ENCODE measurements around the gene RPLP1. TPM values are rescaled to one million over a fixed set of nuclear protein-coding genes. Genes with fewer than 3 reads are reported as not detected.

RPLP1 gene
- total RNA-seq, 1 donor from 2014 or later: 572 TPM

DNA sequence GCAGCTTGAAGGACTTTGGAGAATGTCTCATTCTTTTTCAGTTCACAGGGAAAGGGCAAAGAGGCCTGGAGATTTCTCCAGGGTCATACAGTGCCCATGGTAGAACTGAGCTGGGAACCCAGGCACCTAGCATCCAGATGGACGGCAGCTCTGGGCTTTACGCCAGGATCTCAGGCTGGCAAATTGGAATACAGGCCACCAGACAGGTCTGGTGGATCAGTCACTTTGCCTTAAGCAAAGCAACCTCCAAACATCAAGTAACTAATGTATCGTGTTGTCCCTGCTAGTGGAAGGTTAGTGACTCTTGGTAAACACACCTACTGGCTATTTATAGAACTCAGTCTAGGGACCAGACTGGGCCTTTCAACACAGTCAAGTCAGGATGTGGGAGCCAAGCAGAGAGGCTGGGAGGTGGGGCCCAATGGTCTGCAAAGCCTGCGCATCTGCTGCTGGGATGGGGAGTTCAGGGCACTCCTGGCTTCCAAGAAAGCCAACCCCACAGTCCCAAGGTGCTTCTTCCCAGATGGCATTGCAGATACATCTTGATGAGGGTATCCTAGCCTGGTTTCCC lies 30.2 kb downstream of the RPLP1 start:
- Mint-ChIP-seq H3K36me3 (ENCODE audit: unreplicated experiment) (peaks cover 14% of the 10 kb centered on the region), H3K4me3 (ENCODE audit: unreplicated experiment) (no peak overlapping the region), H3K9me3 (ENCODE audit: unreplicated experiment) (peaks cover 4% of the 10 kb centered on the region), H3K27me3 (ENCODE audit: unreplicated experiment) (peaks cover 6% of the 10 kb centered on the region), H3K27ac (ENCODE audit: unreplicated experiment) (no peak overlapping the region), H3K4me1 (ENCODE audit: low read depth, unreplicated experiment) (no peaks in the 10 kb centered on the region)
- DNase-seq: no peak
- TF ChIP-seq, protein P1, sequence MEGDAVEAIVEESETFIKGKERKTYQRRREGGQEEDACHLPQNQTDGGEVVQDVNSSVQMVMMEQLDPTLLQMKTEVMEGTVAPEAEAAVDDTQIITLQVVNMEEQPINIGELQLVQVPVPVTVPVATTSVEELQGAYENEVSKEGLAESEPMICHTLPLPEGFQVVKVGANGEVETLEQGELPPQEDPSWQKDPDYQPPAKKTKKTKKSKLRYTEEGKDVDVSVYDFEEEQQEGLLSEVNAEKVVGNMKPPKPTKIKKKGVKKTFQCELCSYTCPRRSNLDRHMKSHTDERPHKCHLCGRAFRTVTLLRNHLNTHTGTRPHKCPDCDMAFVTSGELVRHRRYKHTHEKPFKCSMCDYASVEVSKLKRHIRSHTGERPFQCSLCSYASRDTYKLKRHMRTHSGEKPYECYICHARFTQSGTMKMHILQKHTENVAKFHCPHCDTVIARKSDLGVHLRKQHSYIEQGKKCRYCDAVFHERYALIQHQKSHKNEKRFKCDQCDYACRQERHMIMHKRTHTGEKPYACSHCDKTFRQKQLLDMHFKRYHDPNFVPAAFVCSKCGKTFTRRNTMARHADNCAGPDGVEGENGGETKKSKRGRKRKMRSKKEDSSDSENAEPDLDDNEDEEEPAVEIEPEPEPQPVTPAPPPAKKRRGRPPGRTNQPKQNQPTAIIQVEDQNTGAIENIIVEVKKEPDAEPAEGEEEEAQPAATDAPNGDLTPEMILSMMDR (IDR thresholded peaks at IDR 0.05; ENCODE audit: partially characterized antibody, unreplicated experiment): no peak

DNA sequence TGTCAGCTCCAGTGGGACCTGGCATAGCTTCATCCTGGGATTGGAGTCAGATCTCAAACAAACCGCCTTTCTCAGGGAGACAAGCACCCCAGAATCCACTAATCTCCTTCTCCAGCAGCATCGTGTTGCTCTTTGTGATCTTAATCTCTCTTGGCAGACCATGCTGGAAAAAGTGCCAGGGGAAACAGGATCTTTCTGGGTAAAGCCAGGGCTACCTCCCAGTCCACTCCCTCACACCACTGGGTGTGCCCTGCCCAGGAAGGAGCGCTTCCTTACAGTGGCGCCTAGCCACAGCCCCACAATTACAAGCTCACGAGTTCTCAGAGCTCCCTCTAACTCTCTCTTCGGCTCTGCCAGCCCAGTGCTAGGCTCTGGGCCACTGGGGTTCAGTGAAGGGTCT lies 32.2 kb downstream of the RPLP1 start:
- H3K4me1 Mint-ChIP-seq (ENCODE audit: low read depth, unreplicated experiment): no peaks in the 10 kb centered on the region
- H3K36me3 Mint-ChIP-seq (ENCODE audit: unreplicated experiment): peaks cover 13% of the 10 kb centered on the region
- no peak overlapping the region for H3K27ac Mint-ChIP-seq (ENCODE audit: unreplicated experiment)
- no peak overlapping the region for H3K4me3 Mint-ChIP-seq (ENCODE audit: unreplicated experiment)
- no peak for DNase-seq
- TF ChIP-seq, protein P1 (IDR thresholded peaks at IDR 0.05; ENCODE audit: partially characterized antibody, unreplicated experiment): no peak
- peaks cover 3% of the 10 kb centered on the region for H3K9me3 Mint-ChIP-seq (ENCODE audit: unreplicated experiment)
- peaks cover 6% of the 10 kb centered on the region for H3K27me3 Mint-ChIP-seq (ENCODE audit: unreplicated experiment)

DNA sequence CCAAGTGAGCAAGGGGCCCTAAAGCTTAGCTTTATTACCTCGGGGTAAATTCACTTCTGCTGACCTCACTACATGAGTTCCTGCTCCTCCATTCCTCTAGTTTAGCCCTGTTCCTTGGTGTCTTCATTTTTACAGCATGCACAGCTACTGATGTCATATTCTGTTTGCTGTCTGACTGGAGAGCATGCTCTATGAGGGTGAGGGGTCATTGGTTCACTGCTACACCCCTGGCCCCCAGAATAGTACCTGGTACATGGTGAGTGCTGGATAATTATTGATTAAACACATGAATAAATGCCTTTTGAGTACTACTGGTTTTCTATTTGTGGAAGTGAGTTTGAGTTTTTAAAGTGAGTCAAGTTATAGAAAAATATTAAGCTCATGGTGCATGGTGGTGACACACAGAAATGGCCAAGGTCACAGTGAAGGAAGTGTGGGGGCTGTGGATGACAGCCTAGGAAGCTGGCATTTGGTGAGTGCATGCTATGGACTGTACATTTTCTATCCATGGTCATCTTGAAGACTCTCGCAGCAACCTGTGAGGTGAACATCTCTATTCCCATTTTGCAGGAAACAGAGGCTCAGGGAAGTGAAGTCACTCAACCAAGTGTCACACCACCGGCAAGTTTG lies 34.0 kb downstream of the RPLP1 start:
- TF ChIP-seq, protein P1 (IDR thresholded peaks at IDR 0.05; ENCODE audit: partially characterized antibody, unreplicated experiment): no peak
- Mint-ChIP-seq H3K27me3 (ENCODE audit: unreplicated experiment) (peaks cover 6% of the 10 kb centered on the region), H3K4me3 (ENCODE audit: unreplicated experiment) (no peak overlapping the region)

DNA sequence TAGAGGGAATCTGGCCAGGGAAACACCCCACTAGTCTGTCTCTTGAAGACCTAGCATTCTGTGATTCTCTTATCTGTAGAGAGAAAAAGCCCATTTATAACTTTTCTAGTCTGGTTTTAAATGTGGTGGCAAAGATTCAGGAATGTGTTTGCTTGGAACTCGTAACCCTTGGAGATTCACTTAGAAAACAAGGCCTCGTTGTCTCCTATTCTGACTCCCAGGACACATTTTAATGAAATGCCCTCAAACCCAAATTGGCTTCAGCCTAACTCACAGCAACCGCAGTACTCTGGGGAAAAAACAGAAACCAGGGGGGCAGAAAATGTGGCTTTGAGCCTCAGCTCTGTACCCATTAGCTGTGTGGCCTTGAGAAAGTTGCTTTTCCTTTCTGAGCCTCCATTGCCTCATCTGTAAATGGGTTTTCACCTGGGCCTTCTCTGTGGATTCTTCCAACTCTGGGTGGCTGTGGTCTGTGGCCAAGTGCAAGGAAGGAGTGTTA lies 36.5 kb downstream of the RPLP1 start:
- Mint-ChIP-seq H3K4me3 (ENCODE audit: unreplicated experiment) (no peak overlapping the region), H3K27ac (ENCODE audit: unreplicated experiment) (no peak overlapping the region), H3K9me3 (ENCODE audit: unreplicated experiment) (peaks cover 5% of the 10 kb centered on the region), H3K36me3 (ENCODE audit: unreplicated experiment) (peaks cover 15% of the 10 kb centered on the region), H3K27me3 (ENCODE audit: unreplicated experiment) (peaks cover 5% of the 10 kb centered on the region), H3K4me1 (ENCODE audit: low read depth, unreplicated experiment) (peaks cover 6% of the 10 kb centered on the region)
- TF ChIP-seq, protein P1 (IDR thresholded peaks at IDR 0.05; ENCODE audit: partially characterized antibody, unreplicated experiment): no peak
- DNase-seq: no peak

More for the DNA sequence above, 34.0 kb downstream of the RPLP1 start:
- Mint-ChIP-seq H3K36me3 (ENCODE audit: unreplicated experiment) (peaks cover 12% of the 10 kb centered on the region), H3K4me1 (ENCODE audit: low read depth, unreplicated experiment) (no peaks in the 10 kb centered on the region), H3K27ac (ENCODE audit: unreplicated experiment) (no peak overlapping the region), H3K9me3 (ENCODE audit: unreplicated experiment) (peaks cover 3% of the 10 kb centered on the region)
- no peak for DNase-seq

All from glutamatergic neuron (in vitro differentiated cells).